PC-9 (cell line): ENCODE measurements around the gene CACNA1D. TPM values are rescaled to one million over a fixed set of nuclear protein-coding genes. Genes with fewer than 3 reads are reported as not detected.

ENCODE experiments used
- BruUV-seq: library from RNA; stranded (reverse); fragments of 400-500 nt; replicated peaks from 2 replicates; lab custom pipeline; 2021; lab: Mats Ljungman, UMichigan
- CTCF ChIA-PET: fragments of 300-600 bp; sonication (Branson Sonifier 250); formaldehyde crosslinking; loops from one replicate; lab custom pipeline; 2022; ENCODE audit warnings: antibody characterized with exemption; lab: Charles Lee
- POLR2A ChIA-PET: fragments of 300-600 bp; sonication (Branson Sonifier 250); formaldehyde crosslinking; loops from one replicate; lab custom pipeline; 2022; ENCODE audit warnings: antibody characterized with exemption; ENCODE audit not compliant: unreplicated experiment; lab: Charles Lee
- DNase-seq, 2 experiments: peaks; one replicate each; pipeline versions ENCODE4 v3.0.0 to v3.0.0-alpha.2; 2015 to 2022; ENCODE audit warnings: mixed read lengths in 1 of 2
- H2AFZ ChIP-seq: fragments of 200-600 bp; sonication (generic); 2 replicates; pipeline ENCODE4 v1.8.1; 2017; ENCODE audit warnings: antibody characterized with exemption
- H3F3A ChIP-seq: fragments of 200-600 bp; sonication (generic); 2 replicates; pipeline ENCODE4 v1.8.1; 2017; ENCODE audit warnings: antibody characterized with exemption, mild to moderate bottlenecking, low read depth; ENCODE audit not compliant: insufficient read depth
- H3K27ac ChIP-seq: fragments of 200-600 bp; sonication (generic); 2 replicates; pipeline ENCODE4 v1.6.1; 2016; ENCODE audit warnings: mixed run types
- H3K27me3 ChIP-seq: fragments of 200-600 bp; sonication (generic); 2 replicates; pipeline ENCODE4 v1.6.1; 2016; ENCODE audit warnings: low read depth, mixed run types; ENCODE audit not compliant: insufficient read depth
- H3K36me3 ChIP-seq: fragments of 200-600 bp; sonication (generic); 2 replicates; pipeline ENCODE4 v1.6.1; 2016; ENCODE audit warnings: low read depth, mixed run types
- H3K4me1 ChIP-seq: fragments of 200-600 bp; sonication (generic); replicated peaks from 2 replicates; pipeline ENCODE4 v1.6.1; 2016; ENCODE audit warnings: mixed run types; ENCODE audit not compliant: insufficient read depth
- H3K4me2 ChIP-seq: fragments of 200-600 bp; sonication (generic); 2 replicates; pipeline ENCODE4 v1.6.1; 2017; ENCODE audit warnings: mixed run types
- H3K4me3 ChIP-seq: fragments of 200-600 bp; sonication (generic); 2 replicates; pipeline ENCODE4 v1.6.1; 2016; ENCODE audit warnings: mixed run types
- H3K79me2 ChIP-seq: fragments of 200-600 bp; sonication (generic); 2 replicates; pipeline ENCODE4 v1.6.1; 2017; ENCODE audit warnings: low read depth, mixed run types
- H3K9me2 ChIP-seq: fragments of 200-600 bp; sonication (generic); 2 replicates; pipeline ENCODE4 v1.8.1; 2017; ENCODE audit warnings: mild to moderate bottlenecking; ENCODE audit not compliant: insufficient read depth
- H3K9me3 ChIP-seq: fragments of 200-600 bp; sonication (generic); 2 replicates; pipeline ENCODE4 v1.8.1; 2016; ENCODE audit warnings: low read depth; ENCODE audit not compliant: insufficient read depth
- H4K20me1 ChIP-seq: fragments of 200-600 bp; sonication (generic); 2 replicates; pipeline ENCODE4 v1.8.1; 2017; ENCODE audit not compliant: insufficient read depth
- EZH2 ChIP-seq: fragments of 200-600 bp; sonication (generic); IDR thresholded peaks from 2 replicates; pipeline ENCODE4 v1.8.0; 2017; ENCODE audit warnings: antibody characterized with exemption, low read depth
- intact Hi-C: fragments of 100-400 bp; cut with micrococcal nuclease; formaldehyde crosslinking; loops from one replicate; pipeline ENCODE4 v1.10.0; 2022; ENCODE audit not compliant: unreplicated experiment
- total RNA-seq: library from RNA; stranded (reverse); gene quantifications from 2 replicates; pipeline ENCODE4 v1.2.3, GENCODE V29; 2021
- TF ChIP-seq, protein P1 (sequence below): fragments of 200-600 bp; sonication (generic); conservative IDR thresholded peaks from 2 replicates; pipeline ENCODE4 v1.6.1; 2017; ENCODE audit warnings: mixed run types, antibody characterized with exemption, mild to moderate bottlenecking, moderate library complexity

The CACNA1D gene
- total RNA-seq, 1 experiment from 2014 or later, result not detected

DNA sequence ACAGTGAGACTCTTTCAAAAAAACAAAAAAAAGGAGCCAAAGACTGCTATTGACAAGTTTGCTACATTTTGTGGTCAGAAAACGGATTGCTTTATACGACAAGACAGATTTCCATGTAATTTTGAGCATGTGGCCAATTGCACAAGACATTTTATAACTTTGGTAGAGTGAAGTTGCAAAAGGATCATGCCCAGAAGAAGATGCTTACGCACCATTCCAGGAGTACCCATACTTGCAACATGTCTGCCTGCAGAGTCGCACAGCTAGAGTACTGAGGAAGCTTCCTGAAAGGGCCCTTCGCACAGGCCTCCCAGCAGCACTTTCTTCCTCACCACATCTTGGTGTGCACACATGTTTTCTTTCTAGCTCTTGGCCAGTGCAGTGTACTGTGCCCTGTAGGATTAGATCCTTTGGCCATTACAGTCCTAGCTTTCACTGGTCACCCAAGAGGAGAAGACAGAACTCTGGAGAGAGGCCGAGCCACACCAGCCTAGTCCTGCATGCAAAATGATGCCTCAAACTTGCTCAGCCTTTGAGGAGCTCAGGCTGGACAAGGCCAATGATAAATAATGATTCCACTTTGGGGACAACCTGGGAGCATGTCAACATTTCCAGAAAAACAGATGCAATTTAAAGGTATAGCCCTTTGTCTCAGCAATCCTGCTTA, 340.2 kb downstream of the CACNA1D start:
- Histone ChIP-seq H4K20me1 (no peaks in the 10 kb centered on the region), H3K27ac (no peak overlapping the region), H3K79me2 (no peaks in the 10 kb centered on the region), H3F3A (no peaks in the 10 kb centered on the region), H3K9me3 (no peaks in the 10 kb centered on the region), H3K9me2 (no peaks in the 10 kb centered on the region), H3K4me3 (no peak overlapping the region), H3K27me3 (peaks cover 13% of the 10 kb centered on the region; the same call in 1 of the 2 replicates), H3K4me1 (no peaks in the 10 kb centered on the region), H3K4me2 (no peak overlapping the region), H3K36me3 (no peaks in the 10 kb centered on the region), H2AFZ (no peak overlapping the region)
- BruUV-seq, result no TSS peak
- TF ChIP-seq, protein P1, sequence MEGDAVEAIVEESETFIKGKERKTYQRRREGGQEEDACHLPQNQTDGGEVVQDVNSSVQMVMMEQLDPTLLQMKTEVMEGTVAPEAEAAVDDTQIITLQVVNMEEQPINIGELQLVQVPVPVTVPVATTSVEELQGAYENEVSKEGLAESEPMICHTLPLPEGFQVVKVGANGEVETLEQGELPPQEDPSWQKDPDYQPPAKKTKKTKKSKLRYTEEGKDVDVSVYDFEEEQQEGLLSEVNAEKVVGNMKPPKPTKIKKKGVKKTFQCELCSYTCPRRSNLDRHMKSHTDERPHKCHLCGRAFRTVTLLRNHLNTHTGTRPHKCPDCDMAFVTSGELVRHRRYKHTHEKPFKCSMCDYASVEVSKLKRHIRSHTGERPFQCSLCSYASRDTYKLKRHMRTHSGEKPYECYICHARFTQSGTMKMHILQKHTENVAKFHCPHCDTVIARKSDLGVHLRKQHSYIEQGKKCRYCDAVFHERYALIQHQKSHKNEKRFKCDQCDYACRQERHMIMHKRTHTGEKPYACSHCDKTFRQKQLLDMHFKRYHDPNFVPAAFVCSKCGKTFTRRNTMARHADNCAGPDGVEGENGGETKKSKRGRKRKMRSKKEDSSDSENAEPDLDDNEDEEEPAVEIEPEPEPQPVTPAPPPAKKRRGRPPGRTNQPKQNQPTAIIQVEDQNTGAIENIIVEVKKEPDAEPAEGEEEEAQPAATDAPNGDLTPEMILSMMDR, result no peak
- TF ChIP-seq EZH2, result no peak
- intact Hi-C loops, result no loop called here
- ChIA-PET POLR2A (no interaction called here), CTCF (no interaction called here)
- no peak for DNase-seq

GRCh38 chr3:53835257-53835656, 340.8 kb downstream of the CACNA1D start:
- no peaks in the 10 kb centered on the region for H4K20me1 ChIP-seq
- no peaks in the 10 kb centered on the region for H3K9me2 ChIP-seq
- H3K36me3 ChIP-seq, result no peaks in the 10 kb centered on the region
- TF ChIP-seq, protein P1, result no peak
- no peak for TF ChIP-seq EZH2
- ChIA-PET POLR2A (no interaction called here), CTCF (no interaction called here)
- no TSS peak for BruUV-seq
- peaks cover 18% of the 10 kb centered on the region; the same call in 1 of the 2 replicates for H3K27me3 ChIP-seq
- no peak overlapping the region for H3K4me3 ChIP-seq
- no peaks in the 10 kb centered on the region for H3F3A ChIP-seq
- H3K9me3 ChIP-seq, result no peaks in the 10 kb centered on the region
- no peak overlapping the region for H3K4me2 ChIP-seq
- DNase-seq, result no peak
- no peak overlapping the region for H3K27ac ChIP-seq
- no peaks in the 10 kb centered on the region for H3K4me1 ChIP-seq
- H3K79me2 ChIP-seq, result no peaks in the 10 kb centered on the region
- intact Hi-C loops, result no loop called here
- H2AFZ ChIP-seq, result no peak overlapping the region

GRCh38 chr3:53836084-53836872, 341.9 kb downstream of the CACNA1D start:
- H2AFZ ChIP-seq, result no peak overlapping the region
- H3K9me2 ChIP-seq, result no peaks in the 10 kb centered on the region
- no peak overlapping the region for H3K4me2 ChIP-seq
- POLR2A ChIA-PET, result no interaction called here
- CTCF ChIA-PET, result no interaction called here
- no peak for DNase-seq
- TF ChIP-seq, protein P1, result no peak
- no peak for TF ChIP-seq EZH2
- H3K79me2 ChIP-seq, result no peaks in the 10 kb centered on the region
- peaks cover 20% of the 10 kb centered on the region; the same call in 1 of the 2 replicates for H3K27me3 ChIP-seq
- intact Hi-C loops, result no loop called here
- H4K20me1 ChIP-seq, result no peaks in the 10 kb centered on the region
- no peaks in the 10 kb centered on the region for H3K36me3 ChIP-seq
- H3K4me1 ChIP-seq, result no peaks in the 10 kb centered on the region
- H3K4me3 ChIP-seq, result no peak overlapping the region
- no peaks in the 10 kb centered on the region for H3K9me3 ChIP-seq
- no TSS peak for BruUV-seq
- no peak overlapping the region for H3K27ac ChIP-seq
- H3F3A ChIP-seq, result no peaks in the 10 kb centered on the region
